DND-41 (cell line): ENCODE results near the gene AATK.

Source experiments
- EZH2 ChIP-seq: IDR thresholded peaks from 3 replicates; pipeline ENCODE4 v1.6.1; 2012; ENCODE audit warnings: borderline replicate concordance, low read depth, mild to moderate bottlenecking, moderate library complexity, low read length, inconsistent platforms; ENCODE audit not compliant: severe bottlenecking
- TF ChIP-seq, protein P1 (sequence below): IDR thresholded peaks from 2 replicates; pipeline ENCODE4 v1.5.1; 2012; ENCODE audit warnings: borderline replicate concordance, low read length, moderate library complexity, mild to moderate bottlenecking; ENCODE audit not compliant: poor library complexity, severe bottlenecking; ENCODE audit errors: extremely low read depth

DNA sequence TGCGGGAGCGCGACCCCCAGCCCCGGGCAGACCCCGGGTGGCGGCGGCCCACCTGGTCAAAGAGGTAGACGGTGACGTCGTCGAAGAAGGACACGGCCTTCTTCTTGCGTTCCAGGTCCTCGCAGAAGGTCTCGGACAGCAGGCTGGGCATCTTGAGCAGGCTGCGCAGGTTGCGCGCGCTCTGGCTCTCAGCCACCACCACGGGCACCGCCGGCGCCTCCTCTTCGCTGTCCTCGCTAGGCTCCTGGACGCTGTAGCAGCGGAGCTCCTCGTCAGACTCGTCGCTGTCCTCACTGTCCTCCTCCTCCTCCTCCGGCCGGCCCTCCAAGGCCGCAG lies 45.9 kb downstream of the AATK start:
- TF ChIP-seq, protein P1, sequence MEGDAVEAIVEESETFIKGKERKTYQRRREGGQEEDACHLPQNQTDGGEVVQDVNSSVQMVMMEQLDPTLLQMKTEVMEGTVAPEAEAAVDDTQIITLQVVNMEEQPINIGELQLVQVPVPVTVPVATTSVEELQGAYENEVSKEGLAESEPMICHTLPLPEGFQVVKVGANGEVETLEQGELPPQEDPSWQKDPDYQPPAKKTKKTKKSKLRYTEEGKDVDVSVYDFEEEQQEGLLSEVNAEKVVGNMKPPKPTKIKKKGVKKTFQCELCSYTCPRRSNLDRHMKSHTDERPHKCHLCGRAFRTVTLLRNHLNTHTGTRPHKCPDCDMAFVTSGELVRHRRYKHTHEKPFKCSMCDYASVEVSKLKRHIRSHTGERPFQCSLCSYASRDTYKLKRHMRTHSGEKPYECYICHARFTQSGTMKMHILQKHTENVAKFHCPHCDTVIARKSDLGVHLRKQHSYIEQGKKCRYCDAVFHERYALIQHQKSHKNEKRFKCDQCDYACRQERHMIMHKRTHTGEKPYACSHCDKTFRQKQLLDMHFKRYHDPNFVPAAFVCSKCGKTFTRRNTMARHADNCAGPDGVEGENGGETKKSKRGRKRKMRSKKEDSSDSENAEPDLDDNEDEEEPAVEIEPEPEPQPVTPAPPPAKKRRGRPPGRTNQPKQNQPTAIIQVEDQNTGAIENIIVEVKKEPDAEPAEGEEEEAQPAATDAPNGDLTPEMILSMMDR, result no peak
- no peak for TF ChIP-seq EZH2
